ENCODE measurements around the gene ZNF423.

Gene ZNF423

DNA sequence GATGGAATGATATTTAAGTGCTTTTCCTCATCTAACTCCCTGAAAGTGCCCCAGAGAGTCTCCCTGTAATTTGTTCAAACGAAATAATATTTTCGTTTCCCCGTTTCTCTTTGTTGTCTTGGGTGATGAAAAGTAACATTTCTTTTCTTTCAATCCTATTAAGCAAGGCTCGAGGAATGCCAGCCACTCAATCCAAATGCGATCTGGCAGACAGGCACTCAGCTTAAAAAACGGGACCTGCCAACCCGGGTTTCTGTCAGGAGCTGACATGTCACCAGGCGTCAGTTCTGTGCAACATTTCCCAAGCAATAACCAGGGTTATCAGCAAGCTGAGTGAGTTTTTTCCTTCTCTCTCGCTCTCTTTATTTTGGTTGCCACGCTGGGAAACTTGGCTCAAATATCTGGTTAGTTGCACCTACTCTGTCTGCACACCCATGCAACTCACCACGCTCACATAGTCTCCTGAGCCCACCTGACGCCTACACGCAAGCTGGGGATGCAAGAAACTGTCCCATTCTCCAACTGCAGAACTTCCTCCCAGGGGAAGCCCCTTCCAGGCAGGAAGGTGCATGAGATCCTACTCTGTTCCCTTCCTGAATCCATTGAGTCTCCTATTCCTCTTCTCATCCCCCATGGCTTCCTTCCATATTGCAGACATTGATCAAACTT lies 274.1 kb downstream of the ZNF423 start:
- Mint-ChIP-seq H3K4me1 (peaks cover 62% of the 10 kb centered on the region), H3K9me3 (no peaks in the 10 kb centered on the region), H3K4me3 (no peak overlapping the region), H3K36me3 (ENCODE audit: low read depth) (no peaks in the 10 kb centered on the region), H3K27ac (no peak overlapping the region), H3K27me3 (ENCODE audit: low read depth, poor library complexity) (peaks cover 3% of the 10 kb centered on the region)
- no peak for DNase-seq
- TF ChIP-seq, protein P1, sequence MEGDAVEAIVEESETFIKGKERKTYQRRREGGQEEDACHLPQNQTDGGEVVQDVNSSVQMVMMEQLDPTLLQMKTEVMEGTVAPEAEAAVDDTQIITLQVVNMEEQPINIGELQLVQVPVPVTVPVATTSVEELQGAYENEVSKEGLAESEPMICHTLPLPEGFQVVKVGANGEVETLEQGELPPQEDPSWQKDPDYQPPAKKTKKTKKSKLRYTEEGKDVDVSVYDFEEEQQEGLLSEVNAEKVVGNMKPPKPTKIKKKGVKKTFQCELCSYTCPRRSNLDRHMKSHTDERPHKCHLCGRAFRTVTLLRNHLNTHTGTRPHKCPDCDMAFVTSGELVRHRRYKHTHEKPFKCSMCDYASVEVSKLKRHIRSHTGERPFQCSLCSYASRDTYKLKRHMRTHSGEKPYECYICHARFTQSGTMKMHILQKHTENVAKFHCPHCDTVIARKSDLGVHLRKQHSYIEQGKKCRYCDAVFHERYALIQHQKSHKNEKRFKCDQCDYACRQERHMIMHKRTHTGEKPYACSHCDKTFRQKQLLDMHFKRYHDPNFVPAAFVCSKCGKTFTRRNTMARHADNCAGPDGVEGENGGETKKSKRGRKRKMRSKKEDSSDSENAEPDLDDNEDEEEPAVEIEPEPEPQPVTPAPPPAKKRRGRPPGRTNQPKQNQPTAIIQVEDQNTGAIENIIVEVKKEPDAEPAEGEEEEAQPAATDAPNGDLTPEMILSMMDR (IDR thresholded peaks at IDR 0.05), result no peak

DNA sequence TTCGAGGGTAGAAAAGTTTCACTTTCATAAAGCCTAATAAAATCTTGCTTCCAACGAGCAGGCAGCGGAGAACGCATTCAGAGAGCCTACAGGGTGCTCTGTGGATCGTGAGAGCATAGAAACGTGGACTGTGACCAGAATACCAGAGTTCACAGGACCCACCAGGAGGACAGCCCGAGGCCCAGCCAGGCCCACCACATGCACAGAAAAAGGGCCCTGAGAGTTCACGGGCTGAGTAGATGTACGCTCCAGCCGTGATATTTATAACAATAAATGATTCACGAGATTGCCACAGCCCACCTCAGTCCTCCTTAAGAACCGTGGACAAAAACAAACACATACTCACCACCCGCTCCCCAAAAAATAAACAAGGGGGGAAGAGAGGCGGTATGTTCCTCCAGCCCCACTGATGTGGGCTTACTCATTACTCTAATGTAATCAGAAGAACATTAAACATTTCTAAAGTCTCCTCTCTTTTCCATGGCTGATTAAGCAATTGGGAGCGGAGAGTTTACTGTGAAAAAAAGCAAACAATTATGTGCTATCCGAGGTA lies 275.1 kb downstream of the ZNF423 start:
- Mint-ChIP-seq H3K4me1 (peaks cover 59% of the 10 kb centered on the region), H3K4me3 (no peak overlapping the region), H3K27ac (no peak overlapping the region), H3K9me3 (no peaks in the 10 kb centered on the region), H3K36me3 (ENCODE audit: low read depth) (no peaks in the 10 kb centered on the region), H3K27me3 (ENCODE audit: low read depth, poor library complexity) (peaks cover 3% of the 10 kb centered on the region)
- TF ChIP-seq, protein P1 (IDR thresholded peaks at IDR 0.05), result no peak
- DNase-seq, result no peak

DNA sequence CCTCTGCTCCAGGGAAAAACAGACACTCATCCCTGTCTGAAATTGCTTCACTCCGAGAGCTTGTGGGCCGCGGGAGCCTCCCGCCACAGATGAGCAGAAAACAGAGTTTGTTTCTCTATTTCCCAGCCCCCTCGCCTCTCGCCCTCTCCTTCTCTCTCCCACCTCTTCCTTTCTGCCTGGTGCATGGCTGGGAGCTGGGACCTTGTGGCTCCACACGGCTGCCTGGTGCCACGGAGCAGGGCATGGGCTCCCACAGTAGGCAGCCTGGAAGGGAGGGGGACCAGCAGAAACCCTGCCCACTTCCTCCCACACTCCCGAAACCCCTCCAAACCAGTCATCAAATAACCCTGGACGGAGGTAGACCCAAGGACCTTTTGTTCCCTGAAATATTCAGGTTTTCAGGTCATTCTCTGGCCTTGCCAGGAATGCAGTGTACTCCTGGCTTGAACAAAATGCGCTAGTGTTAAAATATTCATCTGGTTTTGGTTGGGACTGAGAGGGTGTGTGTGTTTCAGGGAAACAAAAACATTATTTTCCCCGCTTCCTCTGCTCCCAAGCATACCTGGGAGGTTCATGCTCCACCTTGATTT lies 277.4 kb downstream of the ZNF423 start:
- Mint-ChIP-seq H3K36me3 (ENCODE audit: low read depth) (peaks cover 4% of the 10 kb centered on the region), H3K27ac (peak overlapping the region; percentile 57), H3K9me3 (peaks cover 3% of the 10 kb centered on the region), H3K4me3 (no peak overlapping the region), H3K27me3 (ENCODE audit: low read depth, poor library complexity) (peaks cover 6% of the 10 kb centered on the region), H3K4me1 (peaks cover 56% of the 10 kb centered on the region)
- no peak for DNase-seq
- TF ChIP-seq, protein P1 (IDR thresholded peaks at IDR 0.05), result no peak

DNA sequence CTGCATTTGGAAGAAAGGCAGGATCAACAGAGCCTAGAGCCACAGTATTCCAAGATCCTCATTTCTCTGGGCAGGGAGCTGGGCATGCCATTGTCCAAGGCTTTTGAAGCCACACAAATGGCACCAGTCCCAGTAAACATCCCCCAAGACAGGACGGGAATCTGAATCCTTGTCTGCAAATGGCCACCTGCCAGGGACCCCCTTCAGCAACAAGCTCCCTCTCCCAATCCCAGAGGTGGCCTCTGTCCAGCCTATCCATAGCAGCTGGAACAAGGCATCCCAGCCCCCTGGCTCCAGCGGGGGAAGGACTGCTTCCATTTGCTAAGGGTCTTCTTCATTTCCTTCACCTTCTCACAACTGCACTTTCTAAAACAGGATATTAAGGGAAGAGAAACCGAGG lies 277.9 kb downstream of the ZNF423 start:
- Mint-ChIP-seq H3K36me3 (ENCODE audit: low read depth) (peaks cover 9% of the 10 kb centered on the region), H3K4me3 (no peak overlapping the region), H3K27ac (peak overlapping the region; percentile 57), H3K9me3 (peaks cover 4% of the 10 kb centered on the region), H3K4me1 (peaks cover 56% of the 10 kb centered on the region), H3K27me3 (ENCODE audit: low read depth, poor library complexity) (peaks cover 6% of the 10 kb centered on the region)
- DNase-seq, result no peak
- TF ChIP-seq, protein P1 (IDR thresholded peaks at IDR 0.05), result no peak

DNA sequence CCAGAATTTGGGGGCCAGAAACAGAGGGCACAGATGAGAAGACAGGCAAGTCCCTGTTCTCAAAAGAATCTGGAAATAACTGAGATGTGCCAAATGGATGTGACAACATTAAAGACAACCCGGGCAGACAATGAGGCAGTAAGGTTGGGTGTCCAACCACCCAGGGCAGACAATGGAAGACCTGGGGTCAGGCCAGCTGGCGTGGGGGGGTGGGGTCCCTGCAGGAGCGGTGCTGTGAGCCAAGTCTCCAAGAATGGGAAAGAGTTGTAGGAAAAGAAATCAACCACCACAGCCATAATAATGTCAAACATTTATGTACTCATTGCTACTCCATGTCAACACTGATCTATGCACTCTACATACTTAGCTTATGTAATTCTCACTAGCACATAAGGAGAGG lies 279.0 kb downstream of the ZNF423 start:
- H3K4me3 Mint-ChIP-seq, result no peak overlapping the region
- peaks cover 4% of the 10 kb centered on the region for H3K9me3 Mint-ChIP-seq
- H3K27ac Mint-ChIP-seq, result no peak overlapping the region
- H3K27me3 Mint-ChIP-seq (ENCODE audit: low read depth, poor library complexity), result peaks cover 6% of the 10 kb centered on the region
- TF ChIP-seq, protein P1 (IDR thresholded peaks at IDR 0.05), result no peak
- H3K4me1 Mint-ChIP-seq, result peaks cover 52% of the 10 kb centered on the region
- peaks cover 20% of the 10 kb centered on the region for H3K36me3 Mint-ChIP-seq (ENCODE audit: low read depth)
- DNase-seq, result no peak

DNA sequence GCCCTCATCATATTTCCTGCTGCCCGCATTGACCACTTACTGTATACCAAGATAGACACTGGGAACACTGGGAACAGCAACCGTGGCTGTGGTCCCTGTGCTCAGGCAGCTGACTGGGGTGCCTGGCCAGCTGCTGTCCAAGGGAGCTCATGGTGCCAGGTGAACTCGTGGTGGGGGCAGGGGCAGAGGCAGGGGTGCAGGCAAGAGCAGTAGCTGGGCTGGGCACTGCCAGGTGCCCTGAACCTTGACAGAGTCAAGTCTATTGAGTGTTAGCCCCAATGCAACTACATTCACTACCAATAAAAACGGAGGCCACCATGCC lies 279.8 kb downstream of the ZNF423 start:
- H3K36me3 Mint-ChIP-seq (ENCODE audit: low read depth), result peaks cover 21% of the 10 kb centered on the region

More for the DNA sequence above, 279.8 kb downstream of the ZNF423 start:
- Mint-ChIP-seq H3K27me3 (ENCODE audit: low read depth, poor library complexity) (peaks cover 6% of the 10 kb centered on the region), H3K27ac (peak overlapping the region; percentile 42), H3K9me3 (peaks cover 4% of the 10 kb centered on the region), H3K4me1 (peaks cover 45% of the 10 kb centered on the region), H3K4me3 (no peak overlapping the region)
- TF ChIP-seq, protein P1 (IDR thresholded peaks at IDR 0.05), result no peak
- no peak for DNase-seq

All from nephron progenitor cell (in vitro differentiated cells).